ENCODE results near the gene BEND6.

The BEND6 gene

GRCh38 chr6:56944661-56945060 lies 10.2 kb upstream of the BEND6 start:
- DNase-seq = no peak

GRCh38 chr6:56946368-56946767 lies 8.5 kb upstream of the BEND6 start:
- no peak for DNase-seq

GRCh38 chr6:56947924-56948323 lies 7.0 kb upstream of the BEND6 start:
- DNase-seq = no peak

GRCh38 chr6:56949265-56949664 lies 5.6 kb upstream of the BEND6 start:
- no peak for DNase-seq

GRCh38 chr6:56949925-56950495 lies 4.9 kb upstream of the BEND6 start:
- DNase-seq = no peak

GRCh38 chr6:56951049-56951831 lies 3.7 kb upstream of the BEND6 start:
- DNase-seq = no peak

- DNase-seq = no peak
These were observed 1.1 kb upstream of the BEND6 start for GRCh38 chr6:56953597-56954402.

GRCh38 chr6:56955171-56956155 lies 556 bp downstream of the BEND6 start:
- DNase-seq = peak; percentile 43

- no peak for DNase-seq
These were observed 1.6 kb downstream of the BEND6 start for GRCh38 chr6:56956491-56956890.

GRCh38 chr6:56957856-56958255 lies 2.9 kb downstream of the BEND6 start:
- no peak for DNase-seq

- no peak for DNase-seq
These were observed 3.6 kb downstream of the BEND6 start for GRCh38 chr6:56958481-56958880.

- DNase-seq = no peak
These were observed 4.2 kb downstream of the BEND6 start for GRCh38 chr6:56959094-56959493.

GRCh38 chr6:56959938-56960337 lies 5.0 kb downstream of the BEND6 start:
- DNase-seq = no peak

- no peak for DNase-seq
These were observed 6.2 kb downstream of the BEND6 start for GRCh38 chr6:56961151-56961550.

- no peak for DNase-seq
These were observed 7.5 kb downstream of the BEND6 start for GRCh38 chr6:56962441-56962840.

- no peak for DNase-seq
These were observed 8.1 kb downstream of the BEND6 start for GRCh38 chr6:56963043-56963442.

- no peak for DNase-seq
These were observed 8.9 kb downstream of the BEND6 start for GRCh38 chr6:56963793-56964192.

GRCh38 chr6:56965126-56965525 lies 10.2 kb downstream of the BEND6 start:
- no peak for DNase-seq

GRCh38 chr6:56970849-56971248 lies 15.9 kb downstream of the BEND6 start:
- no peak for DNase-seq

GRCh38 chr6:56977192-56977591 lies 22.3 kb downstream of the BEND6 start:
- DNase-seq = no peak

GRCh38 chr6:56978530-56978929 lies 23.6 kb downstream of the BEND6 start:
- DNase-seq = no peak

- DNase-seq = no peak
These were observed 29.5 kb downstream of the BEND6 start for GRCh38 chr6:56984361-56984760.

- no peak for DNase-seq
These were observed 30.0 kb downstream of the BEND6 start for GRCh38 chr6:56984884-56985283.

All from CD4-positive, alpha-beta T cell treated with Interleukin-17A for 4 hours (primary cell).